Ramos (cell line): ENCODE results near the gene TEX19.
"Not testable (repeated sequence)": the region's sequence is repeated elsewhere in the genome, so short reads cannot be mapped to it uniquely, and the experiment has no call there.

Experiments
- in situ Hi-C: fragments of 300-500 bp; cut with MboI; formaldehyde crosslinking; loops from one replicate; pipeline ENCODE4 v1.14.3; 2022; ENCODE audit warnings: low sequenced_read_pairs; ENCODE audit not compliant: unreplicated experiment

TEX19 gene

DNA sequence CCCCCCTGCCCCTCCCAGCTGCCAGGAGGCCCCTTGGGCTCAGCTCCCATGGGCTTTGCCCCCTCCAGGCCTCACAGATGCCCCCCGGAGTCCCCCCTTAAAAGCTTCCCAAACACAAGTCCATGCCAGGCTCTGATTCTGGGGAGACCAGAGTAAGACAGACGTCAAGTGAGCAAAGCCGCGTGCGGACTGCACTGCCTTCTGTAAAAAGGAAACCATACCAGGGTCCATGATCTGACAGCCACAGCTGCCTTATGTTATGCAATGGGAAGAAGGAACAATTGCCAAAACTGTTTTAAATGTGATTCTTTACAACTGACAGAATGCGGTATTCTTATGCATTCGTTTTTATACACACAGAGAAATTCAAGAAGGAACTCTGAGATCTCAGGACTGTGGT lies 41.2 kb downstream of the TEX19 start:
- in situ Hi-C loops: no loop called here

DNA sequence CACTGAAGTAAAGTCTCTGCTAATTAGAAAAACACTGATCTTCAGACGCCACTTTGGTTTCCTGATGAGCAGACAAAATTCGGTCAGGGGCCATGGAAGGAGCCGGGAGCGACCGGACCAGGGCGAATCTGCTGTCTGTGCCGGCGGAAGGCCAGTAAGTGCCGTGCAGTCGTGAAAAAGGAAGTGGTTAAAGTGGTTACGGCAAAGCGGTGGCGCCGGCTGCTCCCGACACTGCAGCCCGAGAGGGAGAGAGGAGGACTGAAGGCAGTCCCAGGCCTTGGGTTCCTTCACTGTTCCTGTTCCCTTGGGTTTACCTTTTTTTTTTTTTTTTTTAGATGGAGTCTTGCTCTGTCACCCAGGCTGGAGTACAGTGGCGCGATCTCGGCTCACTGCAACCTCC lies 41.8 kb downstream of the TEX19 start:
- in situ Hi-C loops: no loop called here

DNA sequence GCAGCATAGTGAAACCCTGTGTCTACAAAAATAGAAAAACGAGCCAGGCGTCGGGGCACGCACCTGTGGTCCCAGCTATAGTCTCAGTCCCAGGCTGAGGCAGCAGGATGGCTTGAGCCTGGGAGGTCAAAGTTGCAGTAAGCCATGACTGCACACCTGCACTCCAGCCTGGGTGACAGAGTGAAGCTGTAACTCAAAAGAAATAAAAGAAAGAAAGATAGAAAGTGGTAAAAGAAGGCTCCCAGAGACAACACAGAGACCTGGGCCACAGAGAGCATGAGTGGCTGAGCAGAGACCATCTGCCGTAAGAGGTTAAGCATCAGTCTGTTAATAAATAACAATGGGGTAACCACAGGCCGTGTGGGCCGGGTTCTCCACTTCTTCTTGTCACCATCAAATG lies 43.8 kb downstream of the TEX19 start:
- in situ Hi-C loops: no loop called here

DNA sequence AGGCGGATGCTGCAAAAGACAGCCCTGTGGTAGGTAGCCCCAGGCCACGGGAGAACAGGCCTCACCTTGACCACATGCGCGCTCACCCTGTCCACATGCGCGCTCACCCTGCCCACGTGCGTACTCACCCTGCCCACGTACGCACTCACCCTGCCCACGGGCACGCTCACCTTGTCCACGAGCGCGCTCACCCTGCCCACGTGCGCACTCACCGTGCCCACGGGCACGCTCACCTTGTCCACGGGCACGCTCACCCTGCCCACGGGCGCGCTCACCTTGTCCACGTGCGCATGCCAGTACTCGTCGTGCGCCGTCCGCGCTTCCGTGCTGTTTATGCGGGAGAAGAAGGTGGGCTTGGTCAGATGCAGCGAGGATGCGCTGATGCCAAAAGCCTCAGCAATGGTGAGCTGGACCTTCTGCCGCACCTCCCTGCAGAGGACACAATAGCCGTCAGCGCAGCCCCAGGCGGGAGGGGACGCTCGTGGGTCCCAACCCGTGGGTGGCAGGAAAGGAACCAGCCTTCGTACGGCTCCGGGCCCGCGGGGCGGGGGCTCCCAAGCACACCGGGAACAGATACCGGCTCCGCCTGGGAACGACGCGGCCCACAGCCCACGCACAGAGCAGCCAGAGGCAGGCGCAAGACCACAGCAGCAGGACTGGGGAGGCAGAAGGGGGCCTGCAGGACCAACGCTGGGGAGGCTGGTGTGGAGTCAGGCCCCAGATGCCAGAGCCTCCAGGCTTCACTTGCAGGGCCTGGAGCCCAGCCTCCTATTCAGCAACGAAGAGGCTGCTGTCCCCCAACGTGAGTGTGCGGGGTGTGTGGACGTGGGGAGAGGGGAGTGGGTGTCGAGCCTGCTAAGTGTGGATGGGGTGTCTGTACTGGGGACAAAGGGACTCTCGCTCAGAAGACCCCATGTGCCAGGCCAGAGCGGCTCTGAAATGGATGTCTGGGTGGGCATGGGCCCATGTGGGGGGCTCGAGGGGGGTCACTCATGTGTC lies 44.9 kb downstream of the TEX19 start:
- in situ Hi-C loops: no loop called here

DNA sequence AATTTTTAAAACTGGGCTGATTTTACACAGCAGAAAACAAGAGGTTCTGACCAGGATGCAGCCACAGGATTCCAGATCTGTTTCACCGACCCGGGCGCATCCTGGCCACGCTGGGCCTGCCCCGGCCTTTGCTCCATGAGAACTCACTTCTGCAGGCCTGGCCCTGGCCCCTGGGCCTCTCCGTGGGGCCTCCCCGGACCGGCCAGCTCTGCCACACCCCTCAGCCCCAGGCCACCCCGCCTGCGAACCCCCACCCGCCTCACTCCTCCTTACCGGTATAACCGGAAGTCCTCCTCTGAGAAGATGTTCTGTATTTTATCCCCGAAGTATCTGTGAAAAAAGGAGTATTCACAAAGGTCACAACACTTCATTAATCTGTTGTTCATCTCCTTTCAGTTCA lies 46.0 kb downstream of the TEX19 start:
- in situ Hi-C loops: loop anchor here (5.0 kb wide), 1 partner anchor 48 kb away; the partner anchor contains the start of gene TEX19

DNA sequence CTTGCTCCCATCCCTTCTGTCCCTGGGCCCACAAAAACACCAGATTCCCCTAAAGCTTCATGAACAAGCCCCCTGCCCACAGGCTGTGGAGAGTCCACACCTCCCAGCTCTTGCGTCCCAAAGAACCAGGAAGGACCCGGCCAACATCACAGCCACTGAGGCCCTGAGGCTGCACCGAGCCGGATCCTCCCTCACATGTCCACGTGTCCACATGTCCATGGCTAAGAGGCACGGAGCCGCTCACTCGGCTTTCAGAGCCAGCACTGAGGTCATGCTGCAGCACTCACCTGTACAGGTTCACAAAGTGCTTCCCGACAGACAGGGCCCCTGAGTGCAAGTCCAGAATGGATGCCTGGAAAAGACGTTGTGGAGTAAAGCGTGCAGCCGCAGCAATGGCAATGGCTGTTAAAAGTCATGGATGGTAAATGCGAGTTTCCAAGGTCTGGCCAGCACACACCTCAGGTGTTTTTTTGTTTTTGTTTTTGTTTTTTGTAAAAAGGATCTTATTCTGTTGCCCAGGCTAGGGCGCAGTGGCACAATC lies 47.2 kb downstream of the TEX19 start:
- in situ Hi-C loops: loop anchor here (5.0 kb wide), 1 partner anchor 49 kb away; the partner anchor contains the start of gene TEX19

DNA sequence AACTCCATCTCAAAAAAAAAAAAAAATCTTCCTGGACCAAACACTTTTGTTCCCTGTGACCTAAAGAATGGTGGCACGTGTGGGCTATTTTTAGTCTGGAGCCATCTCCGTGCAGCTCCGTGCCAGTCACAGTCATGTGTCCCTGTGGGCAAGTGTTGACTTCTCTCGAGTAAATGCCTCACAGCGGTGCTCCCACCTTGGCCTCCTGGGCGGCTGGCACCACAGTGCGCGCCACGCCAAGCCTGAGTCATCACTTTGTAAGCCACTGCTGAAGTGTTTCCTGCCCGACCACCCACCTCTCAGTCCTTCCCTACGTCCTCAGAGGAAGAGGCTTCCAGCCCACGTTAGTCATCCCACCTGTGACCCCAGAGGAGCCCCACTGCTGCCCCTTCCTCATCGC lies 48.2 kb downstream of the TEX19 start:
- in situ Hi-C loops: loop anchor here (5.0 kb wide), 1 partner anchor 50 kb away; the partner anchor contains the start of gene TEX19

DNA sequence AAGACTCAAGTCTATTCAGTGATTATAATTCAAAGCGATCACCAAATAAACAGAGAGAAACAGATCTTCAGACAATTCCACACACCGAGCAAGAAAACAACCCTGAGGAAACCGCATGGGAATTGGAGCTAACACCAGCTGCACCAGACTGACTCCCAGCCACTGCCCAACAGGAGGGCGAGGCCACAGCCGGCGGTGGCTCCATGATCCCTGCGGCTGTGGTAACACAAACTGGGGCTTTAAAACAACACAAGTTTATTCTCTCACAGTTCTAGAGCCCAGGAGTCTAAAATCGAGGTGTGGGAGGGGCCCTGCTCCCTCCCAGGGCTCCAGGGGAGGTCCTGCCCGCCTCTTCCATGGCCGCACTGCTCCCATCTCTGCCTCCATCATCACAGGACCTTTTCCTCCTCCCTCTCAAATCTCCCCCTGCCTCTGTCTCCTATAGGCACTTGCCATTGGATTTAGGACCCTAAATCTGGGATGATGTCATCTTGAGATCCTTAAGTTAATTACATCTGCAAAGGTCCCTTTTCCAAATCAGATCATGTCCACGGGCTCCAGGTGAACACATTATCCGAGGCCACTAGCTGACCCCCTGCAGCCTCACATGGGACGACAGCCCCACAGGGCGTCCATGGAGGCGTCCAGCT lies 49.4 kb downstream of the TEX19 start:
- in situ Hi-C loops: loop anchor here (5.0 kb wide), 1 partner anchor 51 kb away; the partner anchor contains the start of gene TEX19

DNA sequence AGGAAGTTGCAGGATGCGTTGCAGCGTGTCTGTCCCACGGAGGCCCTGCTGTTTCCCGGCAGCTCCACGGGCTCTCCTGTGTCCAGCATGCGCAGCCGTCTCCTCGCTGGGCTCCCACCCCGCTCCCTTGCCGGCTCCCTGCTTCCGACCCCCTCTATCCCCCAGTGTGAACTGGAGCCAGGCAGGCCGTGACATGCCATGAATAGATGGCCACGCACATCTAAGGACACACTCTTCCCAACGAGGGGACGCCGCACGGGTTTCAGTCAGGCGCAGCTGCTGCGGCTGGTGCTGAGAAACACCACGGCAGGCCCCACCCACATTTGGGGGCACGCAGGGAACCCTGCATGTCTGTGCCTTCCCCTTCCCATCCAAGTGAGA lies 49.9 kb downstream of the TEX19 start:
- in situ Hi-C loops: loop anchor here (5.0 kb wide), 1 partner anchor 52 kb away; the partner anchor contains the start of gene TEX19

DNA sequence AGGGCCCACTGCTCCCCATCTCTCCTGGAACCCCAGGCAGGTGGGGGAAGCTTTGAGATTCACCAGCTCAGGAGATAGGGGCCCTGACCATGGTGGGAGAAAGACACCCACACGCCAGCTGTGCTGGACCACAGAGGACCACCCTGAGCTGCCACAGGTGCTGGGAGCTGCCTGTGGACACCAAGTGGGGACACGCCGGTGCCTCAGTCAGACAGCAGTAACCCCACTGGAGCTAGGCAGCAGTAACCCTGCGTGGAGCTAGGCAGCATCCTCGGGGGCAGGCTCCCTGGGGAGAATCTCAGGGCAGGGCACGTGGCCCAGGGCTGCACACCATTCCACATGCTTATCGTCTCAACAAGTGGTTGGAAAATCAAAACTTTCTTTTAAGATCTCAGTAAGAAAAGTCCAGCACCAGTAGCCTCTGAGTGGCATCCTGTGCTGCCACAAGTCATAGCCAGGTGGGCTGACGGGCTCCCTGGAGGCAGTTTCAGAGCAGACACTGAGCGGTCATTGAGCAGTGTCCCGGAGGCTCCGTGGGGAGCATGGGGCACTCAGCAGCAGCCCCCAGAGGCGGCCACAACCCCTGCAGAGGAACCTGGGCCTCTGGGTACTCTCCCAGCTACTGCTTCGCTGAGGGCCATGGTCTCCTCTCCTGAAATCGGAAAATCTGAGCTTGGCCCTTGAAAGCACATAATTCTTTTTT lies 51.1 kb downstream of the TEX19 start:
- in situ Hi-C loops: no loop called here

DNA sequence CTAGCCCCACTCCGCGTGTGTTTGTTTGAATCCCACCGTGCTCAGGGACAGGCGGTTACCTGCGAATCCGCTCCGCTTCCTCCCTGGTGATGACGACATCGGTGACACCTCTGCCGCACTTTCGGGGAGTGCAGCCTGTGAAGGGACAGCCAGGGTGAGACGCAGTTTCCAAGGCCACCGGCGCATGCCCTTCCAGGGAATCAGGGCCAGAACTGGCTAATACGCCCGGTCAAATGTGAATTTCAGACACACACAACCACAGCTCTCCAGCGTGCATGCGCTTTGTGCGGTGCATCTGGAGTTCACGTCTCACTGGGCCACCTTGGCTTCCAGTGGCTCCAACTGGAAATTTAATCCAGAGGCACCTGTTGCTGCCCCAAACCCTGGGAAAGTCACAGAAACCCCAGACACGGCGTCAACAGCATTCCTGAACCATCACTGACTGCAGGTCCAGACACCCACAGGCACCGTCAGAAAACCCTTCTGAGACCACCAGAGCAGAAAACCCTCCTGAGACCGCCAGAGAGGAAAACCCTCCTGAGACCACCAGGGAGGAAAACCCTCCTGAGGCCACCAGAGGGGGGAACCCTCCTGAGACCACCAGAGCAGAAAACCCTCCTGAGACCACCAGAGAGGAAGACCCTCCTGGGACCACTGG lies 52.5 kb downstream of the TEX19 start:
- in situ Hi-C loops: no loop called here

DNA sequence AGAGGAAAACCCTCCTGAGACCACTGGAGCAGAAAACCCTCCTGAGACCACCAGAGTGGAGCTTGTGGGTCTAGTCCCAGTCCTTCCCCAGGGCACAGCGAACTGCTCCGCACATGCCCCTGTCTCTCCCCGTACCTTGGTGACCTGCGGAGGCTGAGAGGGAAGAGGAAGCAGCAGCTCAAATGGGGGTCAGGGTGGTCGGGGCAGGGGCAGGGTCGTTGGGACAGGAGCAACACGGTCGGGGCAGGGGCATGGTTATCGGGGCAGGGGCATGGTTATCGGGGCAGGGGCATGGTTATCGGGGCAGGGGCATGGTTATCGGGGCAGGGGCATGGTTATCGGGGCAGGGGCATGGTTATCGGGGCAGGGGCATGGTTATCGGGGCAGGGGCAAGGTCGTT lies 53.0 kb downstream of the TEX19 start:
- in situ Hi-C loops: not testable (repeated sequence)

DNA sequence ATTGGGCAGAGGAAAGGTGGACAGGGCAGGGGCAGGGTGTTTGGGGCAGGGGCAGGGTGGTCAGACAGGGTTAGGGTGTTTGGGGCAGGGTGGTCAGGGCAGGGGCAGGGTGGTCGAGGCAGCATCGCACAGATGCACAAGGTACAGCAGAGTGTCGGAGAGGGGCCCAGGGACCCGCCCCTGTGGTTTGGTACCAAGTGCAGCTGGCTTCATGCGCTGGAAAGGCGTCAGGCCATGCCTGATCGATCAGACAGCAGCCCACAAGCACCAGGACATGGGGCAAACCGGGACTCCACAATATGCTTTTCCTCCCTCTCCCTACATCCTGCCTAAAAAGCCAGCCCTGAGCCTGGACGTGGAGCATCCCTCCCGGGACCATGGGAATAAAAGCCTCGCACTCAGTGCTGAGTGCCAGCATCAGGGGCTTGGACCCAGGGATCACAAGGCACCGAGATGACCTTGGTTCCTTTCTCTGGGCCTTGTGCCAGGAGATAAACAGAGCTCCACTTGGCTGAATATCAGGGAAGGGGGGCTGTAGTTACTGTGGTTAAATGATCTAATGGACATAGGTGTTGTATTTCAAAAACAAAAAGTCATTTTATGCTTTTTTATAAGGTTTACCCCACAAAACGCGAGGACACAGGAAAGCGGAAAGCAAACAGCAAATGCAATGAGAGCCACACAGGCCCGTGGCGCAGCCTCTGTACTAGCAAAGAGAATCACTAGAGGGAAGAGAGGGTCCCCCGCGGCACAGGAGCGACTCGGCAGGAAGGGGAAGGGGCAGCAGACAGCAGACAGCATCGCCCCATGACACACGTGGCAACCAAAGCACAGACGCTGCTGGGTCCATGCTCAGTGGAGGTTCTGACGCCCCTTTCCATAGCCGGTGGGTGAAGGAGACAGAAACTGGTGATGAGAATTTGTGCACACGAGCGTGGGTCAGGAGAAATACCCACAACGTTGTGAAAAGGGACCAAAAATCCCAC lies 53.8 kb downstream of the TEX19 start:
- in situ Hi-C loops: no loop called here
